HEK293T (cell line): ENCODE results near the gene NSDHL.

Source experiments
- ARNT ChIP-seq: fragments of 450-650 bp; IDR thresholded peaks from 2 replicates; pipeline ENCODE4 v1.6.1; 2017; ENCODE audit warnings: mild to moderate bottlenecking
- BHLHE40 ChIP-seq: fragments of 450-650 bp; IDR thresholded peaks from 2 replicates; pipeline ENCODE4 v1.6.1; 2016; ENCODE audit warnings: mild to moderate bottlenecking, moderate library complexity, borderline replicate concordance
- ELF4 ChIP-seq: fragments of 450-650 bp; IDR thresholded peaks from 2 replicates; pipeline ENCODE4 v1.6.1; 2017; ENCODE audit warnings: antibody characterized with exemption
- FOXA1 ChIP-seq: fragments of 450-650 bp; IDR thresholded peaks from 2 replicates; pipeline ENCODE4 v1.6.1; 2016; ENCODE audit warnings: mild to moderate bottlenecking
- FOXK2 ChIP-seq: fragments of 450-650 bp; IDR thresholded peaks from 2 replicates; pipeline ENCODE4 v1.6.1; 2016; ENCODE audit warnings: mild to moderate bottlenecking
- HDGF ChIP-seq: fragments of 450-650 bp; IDR thresholded peaks from 2 replicates; pipeline ENCODE4 v1.6.1; 2017; ENCODE audit warnings: antibody characterized with exemption, borderline replicate concordance
- L3MBTL2 ChIP-seq: fragments of 450-650 bp; conservative IDR thresholded peaks from 2 replicates; pipeline ENCODE4 v1.6.1; 2016; ENCODE audit warnings: mild to moderate bottlenecking
- LEF1 ChIP-seq: fragments of 450-650 bp; IDR thresholded peaks from 2 replicates; pipeline ENCODE4 v1.6.1; 2017; ENCODE audit warnings: mild to moderate bottlenecking, borderline replicate concordance
- NFRKB ChIP-seq: fragments of 450-650 bp; IDR thresholded peaks from 2 replicates; pipeline ENCODE4 v1.6.1; 2016; ENCODE audit warnings: mild to moderate bottlenecking, moderate library complexity
- SP1 ChIP-seq: fragments of 450-650 bp; IDR thresholded peaks from 2 replicates; pipeline ENCODE4 v1.6.1; 2017
- SUZ12 ChIP-seq: fragments of 450-650 bp; IDR thresholded peaks from 2 replicates; pipeline ENCODE4 v1.6.1; 2016; ENCODE audit warnings: mild to moderate bottlenecking
- TARDBP ChIP-seq: fragments of 450-650 bp; IDR thresholded peaks from 2 replicates; pipeline ENCODE4 v1.6.1; 2016
- ZNF384 ChIP-seq: fragments of 450-650 bp; IDR thresholded peaks from 2 replicates; pipeline ENCODE4 v1.6.1; 2016
- TF ChIP-seq, protein P1 (sequence below): fragments of 450-650 bp; IDR thresholded peaks from 2 replicates; pipeline ENCODE4 v1.6.1; 2016

DNA sequence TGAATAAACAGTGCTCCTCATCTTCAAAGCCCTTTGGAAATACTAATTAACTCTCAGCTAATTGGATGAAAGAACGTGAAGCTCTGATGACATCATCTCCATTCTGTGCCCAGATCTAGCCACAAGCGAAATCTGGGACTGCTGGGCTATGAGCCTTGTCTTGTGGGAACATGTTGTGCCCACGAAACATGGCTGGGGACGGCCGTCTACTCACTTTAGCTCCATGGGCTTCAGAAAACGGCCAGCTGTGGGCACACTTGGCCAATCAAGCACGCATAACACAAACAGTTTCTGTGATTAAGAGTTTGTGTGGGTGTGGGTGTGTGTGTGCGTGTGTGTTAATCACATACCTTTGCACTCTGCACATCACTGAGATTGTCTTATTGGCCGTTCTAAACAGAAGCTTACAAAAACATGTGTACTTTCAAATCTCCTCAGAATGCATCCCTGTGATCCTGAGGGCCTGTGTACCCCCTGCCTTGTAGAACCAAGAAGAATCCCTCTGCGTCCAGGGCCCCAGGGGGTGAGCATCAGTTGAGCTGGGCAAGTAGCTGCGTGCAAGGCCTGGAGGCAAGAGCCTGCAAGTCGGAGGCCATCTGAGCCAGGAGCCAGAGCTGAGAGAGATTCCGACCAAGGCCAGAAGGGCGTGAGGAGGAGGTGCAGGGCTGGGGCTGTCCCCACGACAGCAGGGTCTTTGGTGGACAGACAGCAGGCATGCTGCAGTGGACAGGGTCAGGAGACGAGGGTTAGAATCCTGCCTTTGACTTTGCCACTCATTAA lies 48.3 kb downstream of the NSDHL start:
- TF ChIP-seq SP1, result no peak
- no peak for TF ChIP-seq BHLHE40
- TF ChIP-seq SUZ12, result no peak
- TF ChIP-seq, protein P1, sequence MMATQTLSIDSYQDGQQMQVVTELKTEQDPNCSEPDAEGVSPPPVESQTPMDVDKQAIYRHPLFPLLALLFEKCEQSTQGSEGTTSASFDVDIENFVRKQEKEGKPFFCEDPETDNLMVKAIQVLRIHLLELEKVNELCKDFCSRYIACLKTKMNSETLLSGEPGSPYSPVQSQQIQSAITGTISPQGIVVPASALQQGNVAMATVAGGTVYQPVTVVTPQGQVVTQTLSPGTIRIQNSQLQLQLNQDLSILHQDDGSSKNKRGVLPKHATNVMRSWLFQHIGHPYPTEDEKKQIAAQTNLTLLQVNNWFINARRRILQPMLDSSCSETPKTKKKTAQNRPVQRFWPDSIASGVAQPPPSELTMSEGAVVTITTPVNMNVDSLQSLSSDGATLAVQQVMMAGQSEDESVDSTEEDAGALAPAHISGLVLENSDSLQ, result no peak
- no peak for TF ChIP-seq NFRKB
- no peak for TF ChIP-seq ARNT
- no peak for TF ChIP-seq L3MBTL2
- TF ChIP-seq FOXK2, result no peak
- TF ChIP-seq ELF4, result no peak
- no peak for TF ChIP-seq ZNF384
- no peak for TF ChIP-seq LEF1
- no peak for TF ChIP-seq HDGF
- TF ChIP-seq FOXA1, result no peak
- no peak for TF ChIP-seq TARDBP
